Neural progenitor cell (in vitro differentiated cells): Measurements from ENCODE around the gene GPRC5B. TPM values are rescaled to one million over a fixed set of nuclear protein-coding genes. Genes with fewer than 3 reads are reported as not detected.

Source experiments
- DNase-seq: peaks from one replicate; pipeline ENCODE4 v3.0.0-alpha.2; 2016; ENCODE audit warnings: low spot score
- H2AFZ ChIP-seq: fragments of 200-600 bp; sonication (generic); replicated peaks from 2 replicates; pipeline ENCODE4 v1.6.1; 2016; ENCODE audit warnings: antibody characterized with exemption
- H3F3A ChIP-seq: fragments of 200-600 bp; sonication (generic); 2 replicates; pipeline ENCODE4 v1.6.1; 2016; ENCODE audit warnings: antibody characterized with exemption, low read depth
- H3K27ac ChIP-seq: fragments of 200-600 bp; sonication (generic); 2 replicates; pipeline ENCODE4 v1.5.1; 2016; ENCODE audit warnings: mild to moderate bottlenecking
- H3K27me3 ChIP-seq: fragments of 200-600 bp; sonication (generic); 2 replicates; pipeline ENCODE4 v1.6.1; 2016; ENCODE audit warnings: mild to moderate bottlenecking, moderate library complexity
- H3K36me3 ChIP-seq: fragments of 200-600 bp; sonication (generic); 2 replicates; pipeline ENCODE4 v1.5.1; 2016
- H3K4me1 ChIP-seq: fragments of 200-600 bp; sonication (generic); 2 replicates; pipeline ENCODE4 v1.6.1; 2016; ENCODE audit warnings: mixed run types
- H3K4me2 ChIP-seq: fragments of 200-600 bp; sonication (generic); 2 replicates; pipeline ENCODE4 v1.6.1; 2016
- H3K4me3 ChIP-seq: fragments of 200-600 bp; sonication (generic); 2 replicates; pipeline ENCODE4 v1.5.1; 2016
- H3K79me2 ChIP-seq: fragments of 200-600 bp; sonication (generic); 2 replicates; pipeline ENCODE4 v1.6.1; 2016; ENCODE audit warnings: low read depth
- H3K9ac ChIP-seq: fragments of 200-600 bp; sonication (generic); 2 replicates; pipeline ENCODE4 v1.6.1; 2016
- H3K9me3 ChIP-seq: fragments of 200-600 bp; sonication (generic); 2 replicates; pipeline ENCODE4 v1.5.1; 2016; ENCODE audit warnings: low read depth
- H4K20me1 ChIP-seq: fragments of 200-600 bp; sonication (generic); 2 replicates; pipeline ENCODE4 v1.6.1; 2016; ENCODE audit warnings: low read depth
- H3K27ac Mint-ChIP-seq: 3 replicates; pipeline ENCODE4 v1.8.0; 2021; ENCODE audit warnings: mixed read lengths
- H3K27me3 Mint-ChIP-seq: 2 replicates; pipeline ENCODE4 v1.8.0; 2022; ENCODE audit warnings: low read depth, mild to moderate bottlenecking, inconsistent platforms, moderate library complexity, mixed read lengths; ENCODE audit not compliant: insufficient read depth
- H3K36me3 Mint-ChIP-seq: 3 replicates; pipeline ENCODE4 v1.8.0; 2021; ENCODE audit warnings: mixed read lengths
- H3K4me1 Mint-ChIP-seq: 3 replicates; pipeline ENCODE4 v1.8.0; 2021; ENCODE audit warnings: mixed read lengths
- H3K4me3 Mint-ChIP-seq: 3 replicates; pipeline ENCODE4 v1.8.0; 2021; ENCODE audit warnings: mild to moderate bottlenecking, moderate library complexity, mixed read lengths
- H3K9me3 Mint-ChIP-seq: 3 replicates; pipeline ENCODE4 v1.8.0; 2020; ENCODE audit warnings: mixed read lengths
- EZH2 ChIP-seq: fragments of 200-600 bp; sonication (generic); IDR thresholded peaks from 2 replicates; pipeline ENCODE4 v1.6.1; 2017; ENCODE audit warnings: antibody characterized with exemption, mild to moderate bottlenecking, moderate library complexity
- EZH2phosphoT487 ChIP-seq: fragments of 200-600 bp; sonication (generic); IDR thresholded peaks from 2 replicates; pipeline ENCODE4 v1.6.1; 2017; ENCODE audit warnings: antibody characterized with exemption
- total RNA-seq: library from RNA; depleted of rRNA; stranded (reverse); fragments of >200 nt; gene quantifications from 2 replicates; pipeline ENCODE4 v1.2.3, GENCODE V29; 2015; ENCODE audit warnings: low replicate concordance
- TF ChIP-seq, protein P1 (sequence below): fragments of 200-600 bp; sonication (generic); IDR thresholded peaks from 2 replicates; pipeline ENCODE4 v1.5.1; 2017; ENCODE audit warnings: antibody characterized with exemption, mild to moderate bottlenecking

GPRC5B gene, protein sequence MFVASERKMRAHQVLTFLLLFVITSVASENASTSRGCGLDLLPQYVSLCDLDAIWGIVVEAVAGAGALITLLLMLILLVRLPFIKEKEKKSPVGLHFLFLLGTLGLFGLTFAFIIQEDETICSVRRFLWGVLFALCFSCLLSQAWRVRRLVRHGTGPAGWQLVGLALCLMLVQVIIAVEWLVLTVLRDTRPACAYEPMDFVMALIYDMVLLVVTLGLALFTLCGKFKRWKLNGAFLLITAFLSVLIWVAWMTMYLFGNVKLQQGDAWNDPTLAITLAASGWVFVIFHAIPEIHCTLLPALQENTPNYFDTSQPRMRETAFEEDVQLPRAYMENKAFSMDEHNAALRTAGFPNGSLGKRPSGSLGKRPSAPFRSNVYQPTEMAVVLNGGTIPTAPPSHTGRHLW
- 21.1 and 32.2 TPM in 2 replicates for total RNA-seq

- H4K20me1 ChIP-seq, result peaks cover 5% of the 10 kb centered on the region
- no peak within 1 kb of the TSS for H3K27ac ChIP-seq
- Mint-ChIP-seq H3K4me3 (peak within 1 kb of the TSS; percentile 95), H3K27ac (peak within 1 kb of the TSS; percentile 13), H3K4me1 (peaks cover 32% of the 10 kb centered on the region), H3K36me3 (peaks cover 4% of the 10 kb centered on the region), H3K27me3 (peaks cover 5% of the 10 kb centered on the region), H3K9me3 (peaks cover 5% of the 10 kb centered on the region)
- H3K4me1 ChIP-seq, result peaks cover 10% of the 10 kb centered on the region
- H3K27me3 ChIP-seq, result peaks cover 14% of the 10 kb centered on the region
- H3K79me2 ChIP-seq, result peaks cover 46% of the 10 kb centered on the region
- DNase-seq, result peak; percentile 85
- TF ChIP-seq, protein P1, sequence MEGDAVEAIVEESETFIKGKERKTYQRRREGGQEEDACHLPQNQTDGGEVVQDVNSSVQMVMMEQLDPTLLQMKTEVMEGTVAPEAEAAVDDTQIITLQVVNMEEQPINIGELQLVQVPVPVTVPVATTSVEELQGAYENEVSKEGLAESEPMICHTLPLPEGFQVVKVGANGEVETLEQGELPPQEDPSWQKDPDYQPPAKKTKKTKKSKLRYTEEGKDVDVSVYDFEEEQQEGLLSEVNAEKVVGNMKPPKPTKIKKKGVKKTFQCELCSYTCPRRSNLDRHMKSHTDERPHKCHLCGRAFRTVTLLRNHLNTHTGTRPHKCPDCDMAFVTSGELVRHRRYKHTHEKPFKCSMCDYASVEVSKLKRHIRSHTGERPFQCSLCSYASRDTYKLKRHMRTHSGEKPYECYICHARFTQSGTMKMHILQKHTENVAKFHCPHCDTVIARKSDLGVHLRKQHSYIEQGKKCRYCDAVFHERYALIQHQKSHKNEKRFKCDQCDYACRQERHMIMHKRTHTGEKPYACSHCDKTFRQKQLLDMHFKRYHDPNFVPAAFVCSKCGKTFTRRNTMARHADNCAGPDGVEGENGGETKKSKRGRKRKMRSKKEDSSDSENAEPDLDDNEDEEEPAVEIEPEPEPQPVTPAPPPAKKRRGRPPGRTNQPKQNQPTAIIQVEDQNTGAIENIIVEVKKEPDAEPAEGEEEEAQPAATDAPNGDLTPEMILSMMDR, result no peak
- TF ChIP-seq EZH2phosphoT487, result no peak
- no peak for TF ChIP-seq EZH2
- no peaks in the 10 kb centered on the region for H3K36me3 ChIP-seq
- H3K9me3 ChIP-seq, result no peaks in the 10 kb centered on the region
- H3K4me3 ChIP-seq, result peak within 1 kb of the TSS; percentile 62
- H3F3A ChIP-seq, result peaks cover 47% of the 10 kb centered on the region
- peak within 1 kb of the TSS; percentile 33 for H3K9ac ChIP-seq
- peak within 1 kb of the TSS; percentile 93 for H3K4me2 ChIP-seq
- H2AFZ ChIP-seq, result peak within 1 kb of the TSS; percentile 89
Measured at GRCh38 chr16:19884611-19885450, at the start of gene GPRC5B. Gene GPRC5B, minus strand, starts transcription at chr16:19884848. Its CDS starts 12,003 bp downstream, at chr16:19872845.

DNA sequence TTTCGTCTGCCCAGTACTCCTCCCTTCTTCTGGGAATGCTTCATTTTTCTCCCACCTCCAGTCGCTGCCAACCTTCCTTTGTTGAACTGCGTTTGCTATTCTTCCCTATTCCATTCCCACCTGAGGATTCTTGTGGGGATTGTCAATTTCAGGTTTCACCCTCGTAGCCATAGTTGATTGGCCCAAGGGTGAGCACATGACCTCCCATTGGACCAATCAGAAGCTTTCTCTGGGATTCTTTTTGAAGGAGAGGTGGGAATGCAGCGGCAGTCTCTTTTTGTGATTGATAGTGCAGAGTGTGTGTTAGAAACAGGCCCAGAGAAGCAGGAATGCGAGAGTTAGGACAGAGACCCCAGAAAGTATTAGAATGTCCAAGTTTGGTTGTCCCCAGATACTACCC lies 49.1 kb upstream of the GPRC5B start:
- H3K9ac ChIP-seq, result no peak overlapping the region
- Mint-ChIP-seq H3K9me3 (no peaks in the 10 kb centered on the region), H3K36me3 (no peaks in the 10 kb centered on the region), H3K4me1 (no peaks in the 10 kb centered on the region), H3K4me3 (no peak overlapping the region), H3K27me3 (no peaks in the 10 kb centered on the region), H3K27ac (no peak overlapping the region)
- H2AFZ ChIP-seq, result no peak overlapping the region
- H3K4me2 ChIP-seq, result no peak overlapping the region
- no peak overlapping the region for H3K4me3 ChIP-seq
- DNase-seq, result no peak
- no peaks in the 10 kb centered on the region for H3K36me3 ChIP-seq
- no peaks in the 10 kb centered on the region for H3K4me1 ChIP-seq
- H3K79me2 ChIP-seq, result no peaks in the 10 kb centered on the region
- no peaks in the 10 kb centered on the region for H3K9me3 ChIP-seq
- no peaks in the 10 kb centered on the region for H3F3A ChIP-seq
- TF ChIP-seq EZH2phosphoT487 (no peak), EZH2 (no peak)
- TF ChIP-seq, protein P1, result no peak
- H3K27me3 ChIP-seq, result no peaks in the 10 kb centered on the region
- H4K20me1 ChIP-seq, result no peaks in the 10 kb centered on the region
- H3K27ac ChIP-seq, result no peak overlapping the region

- H3K9me3 Mint-ChIP-seq, result no peaks in the 10 kb centered on the region
Measured at GRCh38 chr16:19929062-19929511, 44.4 kb upstream of the GPRC5B start.

More at GRCh38 chr16:19929062-19929511, 44.4 kb upstream of the GPRC5B start:
- Mint-ChIP-seq H3K27ac (no peak overlapping the region), H3K36me3 (no peaks in the 10 kb centered on the region), H3K4me3 (no peak overlapping the region), H3K27me3 (no peaks in the 10 kb centered on the region), H3K4me1 (no peaks in the 10 kb centered on the region)
- Histone ChIP-seq H3K9ac (no peak overlapping the region), H3K4me2 (no peak overlapping the region), H3F3A (no peaks in the 10 kb centered on the region), H3K27ac (no peak overlapping the region), H3K79me2 (no peaks in the 10 kb centered on the region), H3K4me3 (no peak overlapping the region), H3K9me3 (no peaks in the 10 kb centered on the region), H3K36me3 (no peaks in the 10 kb centered on the region), H2AFZ (no peak overlapping the region), H4K20me1 (no peaks in the 10 kb centered on the region), H3K4me1 (no peaks in the 10 kb centered on the region), H3K27me3 (no peaks in the 10 kb centered on the region)
- TF ChIP-seq, protein P1, result no peak
- no peak for TF ChIP-seq EZH2
- no peak for TF ChIP-seq EZH2phosphoT487
- no peak for DNase-seq
